ENCODE measurements around the gene NLRP2B.

The NLRP2B gene

DNA sequence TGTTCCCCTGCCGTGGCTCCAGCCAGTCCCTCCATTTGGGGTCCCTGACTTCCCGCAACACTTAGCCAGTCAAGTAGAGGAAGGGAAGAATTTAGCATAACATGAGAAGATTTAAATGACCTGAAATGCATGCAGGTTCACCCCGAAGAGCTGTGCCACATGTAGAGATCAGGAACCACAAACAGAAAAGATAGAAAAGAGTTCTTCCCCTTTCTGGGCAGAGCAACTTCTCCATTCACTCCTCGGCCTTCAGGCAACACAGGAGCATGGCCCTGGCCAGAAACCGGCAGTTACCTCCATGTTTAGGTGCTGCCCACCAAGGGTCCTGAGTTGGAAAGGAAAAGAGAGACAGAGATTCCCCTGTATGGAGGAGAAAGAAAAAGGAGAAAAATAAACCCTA lies 5.2 kb downstream of the NLRP2B start:
- no peak for DNase-seq (ENCODE audit: low read depth, low spot score)
- TF ChIP-seq, protein P1, sequence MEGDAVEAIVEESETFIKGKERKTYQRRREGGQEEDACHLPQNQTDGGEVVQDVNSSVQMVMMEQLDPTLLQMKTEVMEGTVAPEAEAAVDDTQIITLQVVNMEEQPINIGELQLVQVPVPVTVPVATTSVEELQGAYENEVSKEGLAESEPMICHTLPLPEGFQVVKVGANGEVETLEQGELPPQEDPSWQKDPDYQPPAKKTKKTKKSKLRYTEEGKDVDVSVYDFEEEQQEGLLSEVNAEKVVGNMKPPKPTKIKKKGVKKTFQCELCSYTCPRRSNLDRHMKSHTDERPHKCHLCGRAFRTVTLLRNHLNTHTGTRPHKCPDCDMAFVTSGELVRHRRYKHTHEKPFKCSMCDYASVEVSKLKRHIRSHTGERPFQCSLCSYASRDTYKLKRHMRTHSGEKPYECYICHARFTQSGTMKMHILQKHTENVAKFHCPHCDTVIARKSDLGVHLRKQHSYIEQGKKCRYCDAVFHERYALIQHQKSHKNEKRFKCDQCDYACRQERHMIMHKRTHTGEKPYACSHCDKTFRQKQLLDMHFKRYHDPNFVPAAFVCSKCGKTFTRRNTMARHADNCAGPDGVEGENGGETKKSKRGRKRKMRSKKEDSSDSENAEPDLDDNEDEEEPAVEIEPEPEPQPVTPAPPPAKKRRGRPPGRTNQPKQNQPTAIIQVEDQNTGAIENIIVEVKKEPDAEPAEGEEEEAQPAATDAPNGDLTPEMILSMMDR (IDR thresholded peaks at IDR 0.05; ENCODE audit: insufficient read depth, low read length, missing control alignments) = no peak
- H3K4me3 ChIP-seq (ENCODE audit: low read depth, low read length) = no peak overlapping the region
- CTCF ChIA-PET = no interaction called here
- POLR2A ChIA-PET = no interaction called here

DNA sequence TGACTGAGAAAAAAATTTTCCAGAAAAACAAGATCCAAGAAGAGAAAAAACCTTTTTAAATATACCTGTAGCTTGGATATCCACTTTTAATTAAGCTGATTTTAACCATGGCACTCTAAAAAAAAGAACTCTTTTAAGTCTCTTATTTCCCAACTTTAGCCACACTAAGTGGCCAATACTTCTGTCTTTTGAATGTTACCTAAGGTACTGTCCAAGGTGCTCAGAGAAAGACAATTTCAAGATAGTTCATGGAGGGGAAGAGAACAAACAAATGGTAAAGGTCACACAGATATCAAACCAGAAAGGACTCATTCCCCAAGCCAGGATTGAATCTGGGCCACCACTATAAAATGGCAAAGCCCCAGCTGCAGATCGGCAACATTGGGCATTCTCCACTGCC lies 10.1 kb downstream of the NLRP2B start:
- TF ChIP-seq, protein P1 (IDR thresholded peaks at IDR 0.05; ENCODE audit: insufficient read depth, low read length, missing control alignments) = no peak
- POLR2A ChIA-PET = no interaction called here
- DNase-seq (ENCODE audit: low read depth, low spot score) = no peak
- CTCF ChIA-PET = no interaction called here
- no peak overlapping the region for H3K4me3 ChIP-seq (ENCODE audit: low read depth, low read length)

DNA sequence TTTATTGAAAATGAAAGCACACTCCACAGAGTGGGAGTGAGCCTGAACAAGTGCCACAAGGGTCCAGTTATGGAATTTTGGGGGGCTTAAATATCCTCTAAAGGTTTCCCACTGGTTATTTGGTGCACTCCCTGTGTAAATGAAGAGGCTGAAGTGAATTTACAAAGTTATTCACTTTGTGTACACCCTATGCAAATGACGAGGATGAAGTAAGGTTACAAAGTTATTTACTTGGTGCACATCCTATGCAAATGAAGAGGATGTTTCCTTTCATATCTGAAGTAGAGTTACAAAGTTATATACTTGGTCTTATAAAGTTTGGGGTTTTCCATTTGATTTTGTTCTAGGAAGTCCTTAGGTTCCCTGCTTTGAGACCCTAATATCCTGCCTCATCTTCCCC lies 13.1 kb downstream of the NLRP2B start:
- TF ChIP-seq, protein P1 (IDR thresholded peaks at IDR 0.05; ENCODE audit: insufficient read depth, low read length, missing control alignments) = no peak
- ChIA-PET CTCF (no interaction called here), POLR2A (no interaction called here)

DNA sequence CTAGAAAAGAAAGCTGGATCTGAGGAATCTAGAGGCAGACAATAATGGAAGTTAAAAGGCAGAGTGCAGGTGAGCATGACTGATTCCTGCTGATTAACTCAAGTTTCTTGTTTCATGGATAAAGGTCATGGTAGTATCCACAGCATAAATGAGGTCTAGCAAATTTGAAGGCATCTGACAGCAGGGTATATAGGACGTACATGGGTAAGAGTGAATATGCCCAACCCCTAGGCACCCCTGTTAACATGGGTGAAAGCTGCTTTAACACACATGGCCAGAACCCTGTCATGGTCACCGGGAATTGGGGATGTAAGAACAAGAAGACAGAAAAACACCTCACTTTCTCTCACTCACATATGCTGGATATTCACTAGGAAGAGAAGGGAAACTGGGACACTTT lies 25.0 kb downstream of the NLRP2B start:
- H3K4me3 ChIP-seq (ENCODE audit: low read depth, low read length) = no peak overlapping the region
- ChIA-PET POLR2A (no interaction called here), CTCF (no interaction called here)
- DNase-seq (ENCODE audit: low read depth, low spot score) = no peak
- TF ChIP-seq, protein P1 (IDR thresholded peaks at IDR 0.05; ENCODE audit: insufficient read depth, low read length, missing control alignments) = no peak

More for the DNA sequence above, 13.1 kb downstream of the NLRP2B start:
- DNase-seq (ENCODE audit: low read depth, low spot score) = no peak
- no peak overlapping the region for H3K4me3 ChIP-seq (ENCODE audit: low read depth, low read length)

DNA sequence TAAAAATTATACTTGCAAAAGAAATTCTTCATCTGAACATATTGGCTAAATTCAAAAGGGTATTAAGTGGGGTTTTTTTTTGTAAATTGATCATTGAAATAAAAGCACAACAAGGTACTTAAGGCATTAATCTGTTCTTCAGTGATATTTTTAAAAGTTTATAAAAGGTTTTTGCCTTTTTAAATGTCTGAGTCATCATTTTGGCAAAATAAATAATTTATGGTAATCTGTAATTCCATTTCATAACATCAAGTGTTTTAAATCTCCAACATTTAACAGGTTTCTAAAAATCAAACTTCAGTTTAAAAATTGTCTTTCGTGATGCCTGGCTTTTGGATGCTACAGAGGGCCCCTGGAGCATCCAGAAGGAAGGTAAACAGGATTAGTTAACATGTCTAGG lies 27.4 kb downstream of the NLRP2B start:
- TF ChIP-seq, protein P1 (IDR thresholded peaks at IDR 0.05; ENCODE audit: insufficient read depth, low read length, missing control alignments) = no peak
- POLR2A ChIA-PET = no interaction called here

DNA sequence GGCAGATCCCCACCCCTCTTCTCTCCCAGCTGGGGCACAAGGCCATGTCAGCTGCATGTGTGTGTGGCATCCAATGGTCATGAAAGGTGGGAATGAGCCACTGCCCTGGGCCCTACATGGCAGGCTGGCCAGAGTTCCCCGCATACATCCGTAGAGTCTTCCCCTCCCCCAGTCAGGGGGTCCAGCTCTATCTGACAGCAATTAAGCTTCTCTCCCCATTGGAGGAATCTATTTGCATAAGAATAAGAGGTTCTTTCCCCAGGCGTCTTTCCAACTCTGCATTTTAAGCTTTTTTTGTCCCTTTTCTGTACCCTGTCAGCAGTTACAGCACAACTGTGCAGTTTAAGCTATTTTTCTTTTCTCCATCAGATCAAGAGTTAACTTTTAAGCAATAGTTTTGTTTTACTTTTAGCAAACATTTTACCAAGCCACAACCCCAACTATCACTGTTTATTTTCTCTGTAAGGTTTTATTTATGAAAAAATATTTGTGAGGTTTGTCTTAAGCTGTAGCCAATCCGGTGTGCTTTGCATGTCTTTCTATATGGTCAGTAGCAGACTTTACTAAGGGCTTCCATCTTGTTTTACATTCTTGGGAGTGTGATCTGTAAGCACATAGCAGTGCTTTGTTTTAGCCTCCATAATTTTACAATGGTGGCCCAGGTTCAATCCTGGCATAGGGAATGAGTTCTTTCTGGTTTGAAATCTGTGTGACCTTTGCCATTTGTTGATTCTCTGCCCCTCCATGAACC lies 28.7 kb downstream of the NLRP2B start:
- CTCF ChIA-PET = no interaction called here
- TF ChIP-seq, protein P1 (IDR thresholded peaks at IDR 0.05; ENCODE audit: insufficient read depth, low read length, missing control alignments) = no peak
- no peak for DNase-seq (ENCODE audit: low read depth, low spot score)
- no peak overlapping the region for H3K4me3 ChIP-seq (ENCODE audit: low read depth, low read length)
- POLR2A ChIA-PET = no interaction called here

More for the DNA sequence above, 27.4 kb downstream of the NLRP2B start:
- DNase-seq (ENCODE audit: low read depth, low spot score) = no peak
- CTCF ChIA-PET = no interaction called here
- H3K4me3 ChIP-seq (ENCODE audit: low read depth, low read length) = no peak overlapping the region
